NCI-H2196 (cell line): Measurements from ENCODE around the gene BOLA2.
"Not testable (repeated sequence)": the region's sequence is repeated elsewhere in the genome, so short reads cannot be mapped to it uniquely, and the experiment has no call there.

Source experiments
- DNase-seq: peaks from one replicate; lab custom pipeline; 2025; ENCODE audit not compliant: unreplicated experiment; lab: John Stamatoyannopoulos, UW

BOLA2 gene

GRCh38 chr16:29454269-29454668 is at the start of gene BOLA2, which contains the start of gene SLX1B:
TSS of gene BOLA2 (minus strand) at chr16:29454351. CDS start at chr16:29454253, 98 bp downstream.
TSS of gene SLX1B (plus strand) at chr16:29454533.
- DNase-seq: not testable (repeated sequence)

- DNase-seq: not testable (repeated sequence)
Observed at GRCh38 chr16:29482276-29482675, 28.1 kb upstream of the BOLA2 start.

GRCh38 chr16:29472065-29472464 is 17.9 kb upstream of the BOLA2 start:
- not testable (repeated sequence) for DNase-seq

DNA sequence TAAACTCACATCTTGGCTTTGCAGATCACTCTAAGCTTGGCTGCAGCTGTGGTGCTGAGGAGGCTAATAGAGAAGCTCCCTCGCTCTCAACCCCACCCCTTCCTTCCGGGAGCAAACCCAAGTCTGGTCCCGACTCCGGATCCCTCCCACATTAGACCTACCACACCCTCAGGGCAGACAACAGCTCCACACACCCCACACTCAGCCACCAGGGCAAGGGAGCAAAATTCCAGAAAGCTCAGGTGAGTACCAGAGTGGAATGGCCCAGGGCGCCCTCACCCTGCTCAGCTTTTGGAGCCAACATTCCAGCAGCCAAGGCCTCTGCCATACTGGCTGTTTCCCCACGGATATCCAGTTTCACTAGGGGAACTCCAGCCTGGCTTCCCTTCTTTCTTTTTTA is 15.5 kb upstream of the BOLA2 start:
- DNase-seq: not testable (repeated sequence)

DNA sequence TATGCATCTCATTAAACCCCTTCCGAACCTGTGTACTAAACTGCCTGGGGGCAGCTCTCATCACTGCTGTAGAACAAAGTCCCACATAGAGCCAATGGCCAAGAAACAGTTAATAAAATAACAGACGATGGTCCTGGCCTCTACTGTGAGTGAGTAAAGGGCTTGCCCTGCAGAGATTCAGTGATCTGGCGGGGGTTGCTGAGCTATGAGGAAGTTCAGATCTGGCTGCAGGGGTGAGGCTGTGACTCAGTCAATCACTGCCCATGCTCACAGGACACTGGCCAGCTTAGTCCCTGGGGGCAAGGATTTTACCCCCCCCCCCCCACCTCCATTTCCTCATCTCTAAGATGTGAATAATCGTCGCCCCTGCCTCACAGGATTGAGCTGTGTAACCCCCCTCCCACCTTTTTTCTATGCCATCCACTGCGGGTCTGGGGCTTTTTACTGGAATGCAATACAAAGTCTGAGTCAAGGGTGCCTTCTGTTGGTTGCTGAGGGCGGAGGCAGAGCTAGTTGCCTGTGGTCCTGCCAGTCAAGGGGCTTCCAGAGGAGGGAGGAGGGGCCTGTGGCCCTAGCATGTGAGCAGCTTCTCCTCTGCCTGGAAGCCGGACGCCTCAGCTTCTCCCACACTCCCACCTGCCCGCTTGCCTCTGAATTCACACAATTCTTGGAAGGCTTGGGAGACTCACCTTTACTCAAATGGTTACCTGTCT is 13.7 kb upstream of the BOLA2 start:
- DNase-seq: not testable (repeated sequence)

GRCh38 chr16:29466904-29467303 is 12.8 kb upstream of the BOLA2 start:
- DNase-seq: not testable (repeated sequence)

- DNase-seq: not testable (repeated sequence)
Observed at GRCh38 chr16:29465985-29466824, 12.1 kb upstream of the BOLA2 start.

GRCh38 chr16:29460647-29461030 is 6.5 kb upstream of the BOLA2 start:
- DNase-seq: not testable (repeated sequence)

DNA sequence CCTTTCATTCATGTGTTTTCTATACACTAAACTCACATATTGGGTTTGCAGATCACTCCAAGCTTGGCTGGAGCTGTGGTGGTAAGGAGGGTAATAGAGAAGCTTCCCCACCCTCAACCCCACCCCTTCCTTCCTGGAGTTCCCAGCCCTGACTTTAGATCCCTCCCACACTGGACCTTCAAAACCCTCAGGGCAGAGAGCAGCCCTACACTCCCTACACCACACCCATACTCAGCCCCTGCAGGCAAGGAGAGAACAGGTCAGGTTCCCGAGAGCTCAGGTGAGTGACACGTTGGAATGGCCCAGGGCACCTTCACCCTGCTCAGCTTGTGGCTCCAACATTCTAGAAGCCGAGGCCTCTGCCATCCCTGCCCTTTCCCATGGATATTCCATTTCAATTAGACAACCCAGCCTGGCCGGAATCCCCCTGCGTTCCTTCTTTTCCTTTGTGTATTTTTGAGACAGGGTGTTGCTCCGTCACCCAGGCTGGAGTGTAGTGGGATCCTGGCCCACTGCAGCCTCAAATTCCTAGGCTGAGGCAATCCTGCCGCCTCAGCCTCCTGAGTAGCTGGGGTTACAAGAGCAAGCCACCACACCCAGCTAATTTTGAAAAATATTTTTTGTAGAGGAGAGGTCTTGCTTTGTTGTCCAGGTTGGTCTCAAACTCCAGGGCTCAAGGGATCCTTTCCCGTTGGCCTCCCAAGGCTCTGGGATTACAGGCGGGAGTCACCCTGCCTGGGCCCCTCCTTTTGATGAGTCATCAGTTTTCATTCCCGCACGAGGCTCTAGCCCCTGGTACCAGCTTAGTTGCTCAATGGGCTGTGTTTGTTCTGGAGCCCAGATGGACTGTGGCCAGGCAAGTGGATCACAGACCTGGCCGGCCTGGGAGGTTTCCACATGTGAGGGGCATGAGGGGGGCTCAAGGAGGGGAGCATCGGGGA is 5.8 kb upstream of the BOLA2 start, which contains the start of gene SULT1A4:
Gene SULT1A4, plus strand, starts transcription at position 208 of the 941 bp plus-strand sequence. CDS start 1,473 bp downstream, outside the sequence.
- DNase-seq: not testable (repeated sequence)

DNA sequence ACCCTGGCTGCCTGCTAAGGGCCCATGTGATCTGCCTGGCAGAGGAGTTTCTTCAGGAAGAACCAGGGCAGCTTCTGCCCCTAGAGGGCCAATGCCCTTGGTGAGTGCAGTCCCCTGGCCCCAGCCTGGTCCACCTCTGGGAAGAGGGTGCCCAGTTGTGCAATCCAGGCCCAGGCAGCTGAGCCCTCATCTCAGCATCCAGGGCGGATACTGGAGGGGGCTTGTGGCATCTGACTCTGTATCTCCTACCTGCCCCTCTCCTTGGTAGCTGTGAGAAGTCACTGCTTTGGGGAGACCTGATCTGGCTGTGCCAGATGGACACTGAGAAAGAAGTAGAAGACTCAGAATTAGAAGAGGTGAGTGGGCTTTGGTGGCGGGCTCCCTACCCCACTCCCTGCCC is 3.5 kb upstream of the BOLA2 start:
- not testable (repeated sequence) for DNase-seq

DNA sequence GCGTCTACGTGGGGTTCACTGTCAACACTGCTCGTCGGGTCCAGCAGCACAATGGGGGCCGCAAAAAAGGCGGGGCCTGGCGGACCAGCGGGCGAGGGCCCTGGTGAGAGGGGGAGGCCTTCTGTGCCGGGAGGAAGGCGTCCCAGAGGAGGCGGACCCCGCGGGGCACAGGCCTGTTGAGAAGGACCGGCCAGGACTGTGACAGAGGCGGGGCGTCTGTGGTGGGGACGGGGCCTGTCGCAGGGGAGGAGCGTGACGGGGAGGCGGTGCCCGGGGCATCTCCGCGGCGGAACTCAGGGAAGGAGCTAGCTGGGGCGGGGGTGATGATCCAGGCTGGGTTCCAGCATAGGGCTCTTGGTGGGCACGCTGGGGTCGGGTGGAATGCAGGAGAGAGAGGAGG is 677 bp upstream of the BOLA2 start:
- not testable (repeated sequence) for DNase-seq

- DNase-seq: not testable (repeated sequence)
Observed at GRCh38 chr16:29453754-29454153, 397 bp downstream of the BOLA2 start.

DNA sequence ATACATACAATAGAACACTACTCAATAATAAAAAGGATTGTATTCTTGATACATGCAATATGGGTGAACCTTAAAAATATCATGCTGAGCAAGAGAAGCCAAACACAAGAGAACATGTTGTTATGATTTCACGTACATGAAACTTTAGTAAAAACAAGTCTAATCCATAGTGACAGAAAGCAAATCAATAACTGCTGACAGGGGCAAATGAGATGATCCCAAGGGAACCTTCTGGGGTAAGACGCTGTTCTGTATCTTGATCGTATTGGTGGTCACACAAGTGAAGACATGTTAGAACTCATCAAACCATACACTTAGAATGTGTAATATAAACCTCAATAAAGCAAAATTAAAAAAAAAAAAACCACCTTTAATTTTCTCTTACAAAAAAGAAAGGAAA is 28.8 kb downstream of the BOLA2 start:
- not testable (repeated sequence) for DNase-seq

- not testable (repeated sequence) for DNase-seq
Observed at GRCh38 chr16:29423587-29423986, 30.6 kb downstream of the BOLA2 start.

- not testable (repeated sequence) for DNase-seq
Observed at GRCh38 chr16:29405249-29405648, 48.9 kb downstream of the BOLA2 start.
